ENCODE measurements around the gene NPTXR. TPM values are rescaled to one million over a fixed set of nuclear protein-coding genes. Genes with fewer than 3 reads are reported as not detected.

NPTXR gene
- total and polyA plus RNA-seq, 2 of the 4 experiments (the other 2 are of a cell fraction), result 0.36 to 2.2 TPM

- Histone ChIP-seq H3K79me1 (ENCODE audit: low read depth in 1 of 2, low read length in 2 of 2) (no peaks in the 10 kb centered on the region), H3K27me3 (ENCODE audit: control insufficient read depth, insufficient read depth, low read length) (no peaks in the 10 kb centered on the region), H2BK20ac (ENCODE audit: low read depth, low read length) (no peak overlapping the region), H2AK9ac (replicated peaks; ENCODE audit: low read depth, low read length, poor library complexity) (no peak overlapping the region), H3K4ac (ENCODE audit: low read depth, low read length) (no peak overlapping the region), H2BK120ac (ENCODE audit: low read depth, low read length) (no peak overlapping the region), H4K20me1 (ENCODE audit: insufficient read depth, low read length) (no peaks in the 10 kb centered on the region), H3K14ac (replicated peaks; ENCODE audit: low read depth, low read length) (no peak overlapping the region), H3K23ac (ENCODE audit: low read depth, low read length) (no peak overlapping the region), H3K4me1 (ENCODE audit: control insufficient read depth, insufficient read depth, low read length) (no peaks in the 10 kb centered on the region), H3K4me2 (ENCODE audit: low read depth, low read length) (no peak overlapping the region), H4K91ac (ENCODE audit: insufficient read depth, low read depth, low read length) (no peak overlapping the region), H3K9me1 (ENCODE audit: insufficient read depth, low read length) (no peaks in the 10 kb centered on the region), H3K9ac (ENCODE audit: low read depth, low read length) (no peak overlapping the region), H2AFZ (replicated peaks; ENCODE audit: low read length, poor library complexity) (no peak overlapping the region), H3K36me3 (ENCODE audit: control insufficient read depth, insufficient read depth, low read length) (no peaks in the 10 kb centered on the region), H4K5ac (ENCODE audit: low read depth, low read length) (no peak overlapping the region), H4K8ac (ENCODE audit: low read depth in 2 of 2, low read length in 2 of 2) (no peak overlapping the region), H3K9me3 (ENCODE audit: control insufficient read depth, insufficient read depth, low read length) (no peaks in the 10 kb centered on the region), H2AK5ac (ENCODE audit: low read depth, low read length) (no peak overlapping the region), H2BK5ac (ENCODE audit: low read depth, low read length, poor library complexity, severe bottlenecking) (no peak overlapping the region), H3K18ac (ENCODE audit: low read depth, low read length) (no peak overlapping the region), H3K56ac (ENCODE audit: extremely low read depth, insufficient read depth, low read length) (no peak overlapping the region), H3K4me3 (ENCODE audit: insufficient read depth, low read depth, low read length) (no peak overlapping the region), H2BK15ac (ENCODE audit: low read depth, low read length) (no peak overlapping the region), H3K27ac (ENCODE audit: insufficient read depth, low read length) (no peak overlapping the region)
- intact Hi-C loops (cut with micrococcal nuclease) (no loop called here), dilution Hi-C loops (cut with HindIII; ENCODE audit: low sequenced_read_pairs, unreplicated experiment) (no loop called here), in situ Hi-C loops (cut with MboI; ENCODE audit: low sequenced_read_pairs) (no loop called here)
- POLR2A ChIA-PET (ENCODE audit: unreplicated experiment), result no interaction called here
- CTCF ChIA-PET, result no interaction called here
- BruUV-seq (replicated peaks), result no TSS peak
- TF ChIP-seq FOS (IDR thresholded peaks at IDR 0.05; ENCODE audit: low read depth, low read length) (no peak), MAZ (IDR thresholded peaks at IDR 0.05; ENCODE audit: borderline replicate concordance, low read depth, low read length) (no peak), NFE2L2 (IDR thresholded peaks at IDR 0.05; ENCODE audit: low read depth, low read length) (no peak), RFX5 (IDR thresholded peaks at IDR 0.05; ENCODE audit: low read depth, low read length) (no peak), CHD1 (IDR thresholded peaks at IDR 0.05; ENCODE audit: low read depth, low read length) (no peak), RAD21 (IDR thresholded peaks at IDR 0.05; ENCODE audit: low read length) (no peak), RCOR1 (IDR thresholded peaks at IDR 0.05; ENCODE audit: insufficient replicate concordance, low read length) (no peak), MXI1 (IDR thresholded peaks at IDR 0.05; ENCODE audit: borderline replicate concordance, low read depth, low read length) (no peak), SMC3 (IDR thresholded peaks at IDR 0.05; ENCODE audit: low read depth, low read length) (no peak)
- TF ChIP-seq, protein P1, sequence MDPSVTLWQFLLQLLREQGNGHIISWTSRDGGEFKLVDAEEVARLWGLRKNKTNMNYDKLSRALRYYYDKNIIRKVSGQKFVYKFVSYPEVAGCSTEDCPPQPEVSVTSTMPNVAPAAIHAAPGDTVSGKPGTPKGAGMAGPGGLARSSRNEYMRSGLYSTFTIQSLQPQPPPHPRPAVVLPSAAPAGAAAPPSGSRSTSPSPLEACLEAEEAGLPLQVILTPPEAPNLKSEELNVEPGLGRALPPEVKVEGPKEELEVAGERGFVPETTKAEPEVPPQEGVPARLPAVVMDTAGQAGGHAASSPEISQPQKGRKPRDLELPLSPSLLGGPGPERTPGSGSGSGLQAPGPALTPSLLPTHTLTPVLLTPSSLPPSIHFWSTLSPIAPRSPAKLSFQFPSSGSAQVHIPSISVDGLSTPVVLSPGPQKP (IDR thresholded peaks at IDR 0.05; ENCODE audit: borderline replicate concordance, low read depth, low read length), result no peak
- DNase-seq (no peak), ATAC-seq (ENCODE audit: low read depth) (no peak)
Measured at GRCh38 chr22:38827510-38827909, 16.3 kb downstream of the NPTXR start.

Measured in IMR-90 (cell line).